Natural killer cell (primary cell): ENCODE measurements around the gene HOXA10. TPM values are rescaled to one million over a fixed set of nuclear protein-coding genes. Genes with fewer than 3 reads are reported as not detected.

Source experiments
- ATAC-seq, 3 donors: fragments of 150-1000 bp in 2 of 3; fragments of 200-7000 bp in 1 of 3; cut with Tn5 transposase; 1 replicate in 1 of 3; 2 replicates in 2 of 3; pipeline ENCODE4 v1.10.0; 2021; ENCODE audit warnings: mild to moderate bottlenecking in 2 of 3, moderate library complexity in 2 of 3
- DNase-seq, 2 donors: peaks; one replicate each; pipeline versions ENCODE4 v3.0.0 to v3.0.0-alpha.2; 2013 to 2021; ENCODE audit warnings: mixed read lengths in 1 of 2
- H3K27ac ChIP-seq: one replicate; pipeline ENCODE4 v1.5.1; 2013; ENCODE audit warnings: mild to moderate bottlenecking, low read length
- H3K27me3 ChIP-seq: one replicate; pipeline ENCODE4 v1.6.1; 2013; ENCODE audit warnings: low read length; ENCODE audit not compliant: control insufficient read depth, insufficient read depth
- H3K36me3 ChIP-seq: one replicate; pipeline ENCODE4 v1.6.1; 2013; ENCODE audit warnings: low read length; ENCODE audit not compliant: control insufficient read depth, insufficient read depth
- H3K4me1 ChIP-seq: one replicate; pipeline ENCODE4 v1.6.1; 2013; ENCODE audit warnings: low read length; ENCODE audit not compliant: control insufficient read depth, insufficient read depth
- H3K4me3 ChIP-seq: one replicate; pipeline ENCODE4 v1.5.1; 2013; ENCODE audit warnings: low read length
- H3K9me3 ChIP-seq: one replicate; pipeline ENCODE4 v1.6.1; 2013; ENCODE audit warnings: low read length; ENCODE audit not compliant: control insufficient read depth, insufficient read depth
- H3K27ac Mint-ChIP-seq, 2 donors: one replicate each; pipeline ENCODE4 v1.8.0; 2022; ENCODE audit warnings: mild to moderate bottlenecking in 2 of 2, mixed read lengths in 2 of 2, moderate library complexity in 1 of 2
- H3K27me3 Mint-ChIP-seq, 2 donors: one replicate each; pipeline ENCODE4 v1.8.0; 2022; ENCODE audit warnings: low read depth in 2 of 2, mixed read lengths in 2 of 2
- H3K36me3 Mint-ChIP-seq: one replicate; pipeline ENCODE4 v1.8.0; 2022; ENCODE audit warnings: mixed read lengths
- H3K4me1 Mint-ChIP-seq, 2 donors: one replicate each; pipeline ENCODE4 v1.8.0; 2022; ENCODE audit warnings: mixed read lengths in 2 of 2
- H3K4me3 Mint-ChIP-seq: one replicate; pipeline ENCODE4 v1.8.0; 2022; ENCODE audit warnings: mild to moderate bottlenecking, moderate library complexity, mixed read lengths
- H3K9me3 Mint-ChIP-seq, 2 donors: one replicate each; pipeline ENCODE4 v1.8.0; 2022; ENCODE audit warnings: mixed read lengths in 2 of 2
- CTCF ChIP-seq: fragments of 200-600 bp; IDR thresholded peaks from one replicate; pipeline ENCODE4 v1.8.0; 2022; ENCODE audit warnings: antibody characterized with exemption
- WGBS: methylation state at CpG from one replicate; pipeline ENCODE4 v1.1.7; 2013; ENCODE audit warnings: missing lambda C conversion rate; ENCODE audit not compliant: insufficient coverage; 5-methylcytosine and 5-hydroxymethylcytosine counted together
- intact Hi-C: fragments of 100-400 bp; cut with micrococcal nuclease; formaldehyde crosslinking; loops from one replicate; pipeline ENCODE4 v1.14.2; 2022
- total RNA-seq, 4 donors: library from RNA; stranded (reverse); fragments of 120-200 nt in 1 of 4; gene quantifications; one replicate each; pipeline versions ENCODE4 v1.2.3 to v1.2.4, GENCODE V29; 2013 to 2022

Gene HOXA10
- total RNA-seq, 3 donors from 2014 or later (not counting 1 experiment from before 2014, with no cell fraction given), result 0.82 to 3.3 (median 2.2) TPM

GRCh38 chr7:27202018-27202861 lies 28.1 kb upstream of the HOXA10 start:
- Histone ChIP-seq H3K4me1 (peaks cover 48% of the 10 kb centered on the region), H3K9me3 (no peaks in the 10 kb centered on the region), H3K4me3 (no peak overlapping the region), H3K27me3 (peaks cover 75% of the 10 kb centered on the region), H3K27ac (no peak overlapping the region), H3K36me3 (no peaks in the 10 kb centered on the region)
- Mint-ChIP-seq H3K27ac (no peak overlapping the region), H3K36me3 (no peaks in the 10 kb centered on the region), H3K4me3 (peak overlapping the region; percentile 28), H3K9me3 (no peaks in the 10 kb centered on the region), H3K4me1 (peaks cover 27 to 49% of the 10 kb centered on the region in 2 donors), H3K27me3 (peaks cover 77 to 84% of the 10 kb centered on the region in 2 donors)
- intact Hi-C loops, result loop anchor here (5.0 kb wide), 1 partner anchor 40 kb away; the partner anchor contains the start of gene EVX1
- WGBS, result 17% methylated on average over 29 of the region's 30 CpGs
- DNase-seq, result no peak
- TF ChIP-seq CTCF, result no peak
- ATAC-seq, result no peak

- Mint-ChIP-seq H3K9me3 (no peaks in the 10 kb centered on the region), H3K4me1 (peaks cover 29 to 49% of the 10 kb centered on the region in 2 donors), H3K27ac (no peak overlapping the region), H3K36me3 (no peaks in the 10 kb centered on the region), H3K4me3 (no peak overlapping the region), H3K27me3 (peaks cover 74 to 82% of the 10 kb centered on the region in 2 donors)
- 13% methylated on average over 4 of the region's 4 CpGs for WGBS
- H3K9me3 ChIP-seq, result no peaks in the 10 kb centered on the region
- peaks cover 82% of the 10 kb centered on the region for H3K27me3 ChIP-seq
- H3K4me3 ChIP-seq, result no peak overlapping the region
- ATAC-seq (no peak), DNase-seq (no peak)
- H3K27ac ChIP-seq, result no peak overlapping the region
- no peak for TF ChIP-seq CTCF
- intact Hi-C loops, result loop anchor here (5.0 kb wide), 1 partner anchor 41 kb away; the partner anchor contains the start of gene EVX1
- H3K36me3 ChIP-seq, result no peaks in the 10 kb centered on the region
- H3K4me1 ChIP-seq, result peaks cover 48% of the 10 kb centered on the region
These were observed 27.5 kb upstream of the HOXA10 start for GRCh38 chr7:27201580-27202017.

- intact Hi-C loops, result loop anchor here (5.0 kb wide), 1 partner anchor 41 kb away; the partner anchor contains the start of gene EVX1
- H3K27ac Mint-ChIP-seq, result no peak overlapping the region
- H3K4me3 Mint-ChIP-seq, result peak overlapping the region; percentile 72
- Histone ChIP-seq H3K4me1 (peaks cover 47% of the 10 kb centered on the region), H3K27ac (no peak overlapping the region), H3K36me3 (no peaks in the 10 kb centered on the region), H3K9me3 (no peaks in the 10 kb centered on the region), H3K4me3 (no peak overlapping the region), H3K27me3 (peaks cover 83% of the 10 kb centered on the region)
- H3K36me3 Mint-ChIP-seq, result no peaks in the 10 kb centered on the region
- peak in 1 of 3 donors; percentile 44 for ATAC-seq
- no peak for DNase-seq
- TF ChIP-seq CTCF, result no peak
- WGBS, result 8% methylated on average over 13 of the region's 14 CpGs
- no peaks in the 10 kb centered on the region for H3K9me3 Mint-ChIP-seq
- H3K4me1 Mint-ChIP-seq, result peaks cover 33 to 48% of the 10 kb centered on the region in 2 donors
- H3K27me3 Mint-ChIP-seq, result peaks cover 72 to 82% of the 10 kb centered on the region in 2 donors
These were observed 26.9 kb upstream of the HOXA10 start for GRCh38 chr7:27200761-27201579.
